Smooth muscle cell (in vitro differentiated cells): Measurements from ENCODE around the gene PALM. TPM values are rescaled to one million over a fixed set of nuclear protein-coding genes. Genes with fewer than 3 reads are reported as not detected.

Source experiments
- DNase-seq: peaks from one replicate; lab custom pipeline; 2025; ENCODE audit not compliant: unreplicated experiment; lab: John Stamatoyannopoulos, UW
- H2AFZ ChIP-seq: fragments of 200-600 bp; sonication (generic); 2 replicates; pipeline ENCODE4 v1.6.0; 2016; ENCODE audit warnings: antibody characterized with exemption, low read depth, mild to moderate bottlenecking
- H3F3A ChIP-seq: fragments of 200-600 bp; sonication (generic); 2 replicates; pipeline ENCODE4 v1.6.0; 2017; ENCODE audit warnings: antibody characterized with exemption, low read depth
- H3K27ac ChIP-seq: fragments of 200-600 bp; sonication (generic); 2 replicates; pipeline ENCODE4 v1.5.1; 2016; ENCODE audit warnings: low read depth, mild to moderate bottlenecking
- H3K27me3 ChIP-seq: fragments of 200-600 bp; sonication (generic); 2 replicates; pipeline ENCODE4 v1.6.1; 2016; ENCODE audit warnings: low read depth, mild to moderate bottlenecking
- H3K36me3 ChIP-seq: fragments of 200-600 bp; sonication (generic); 2 replicates; pipeline ENCODE4 v1.5.1; 2016; ENCODE audit warnings: low read depth
- H3K4me1 ChIP-seq: fragments of 200-600 bp; sonication (generic); 2 replicates; pipeline ENCODE4 v1.5.1; 2016; ENCODE audit warnings: low read depth
- H3K4me2 ChIP-seq: fragments of 200-600 bp; sonication (generic); 2 replicates; pipeline ENCODE4 v1.6.0; 2016; ENCODE audit warnings: mild to moderate bottlenecking
- H3K4me3 ChIP-seq: fragments of 200-600 bp; sonication (generic); 2 replicates; pipeline ENCODE4 v1.5.1; 2016; ENCODE audit warnings: mild to moderate bottlenecking
- H3K79me2 ChIP-seq: fragments of 200-600 bp; sonication (generic); 2 replicates; pipeline ENCODE4 v1.6.0; 2016; ENCODE audit warnings: low read depth, mild to moderate bottlenecking
- H3K9ac ChIP-seq: fragments of 200-600 bp; sonication (generic); 2 replicates; pipeline ENCODE4 v1.6.0; 2016; ENCODE audit warnings: low read depth
- H3K9me3 ChIP-seq: fragments of 200-600 bp; sonication (generic); replicated peaks from 2 replicates; pipeline ENCODE4 v1.5.1; 2016; ENCODE audit warnings: low read depth
- H4K20me1 ChIP-seq: fragments of 200-600 bp; sonication (generic); 2 replicates; pipeline ENCODE4 v1.6.0; 2016; ENCODE audit warnings: low read depth
- WGBS: methylation state at CpG from one replicate; pipeline ENCODE4 v1.1.7; 2016; ENCODE audit warnings: low lambda C conversion rate; 5-methylcytosine and 5-hydroxymethylcytosine counted together
- polyA plus RNA-seq: library from polyadenylated mRNA; unstranded; fragments of >200 nt; fragmentation: Nextera tagmentation; extraction: Ambion mirVana; gene quantifications from 2 replicates; pipeline ENCODE4 v1.2.1, GENCODE V29; 2016
- total RNA-seq: library from RNA; depleted of rRNA; stranded (reverse); fragments of >200 nt; gene quantifications from 2 replicates; pipeline ENCODE4 v1.2.3, GENCODE V29; 2014
- TF ChIP-seq, protein P1 (sequence below): fragments of 200-600 bp; sonication (generic); IDR thresholded peaks from 2 replicates; pipeline ENCODE4 v1.5.1; 2017; ENCODE audit warnings: borderline replicate concordance, mild to moderate bottlenecking, antibody characterized with exemption; ENCODE audit not compliant: insufficient read depth, poor library complexity, severe bottlenecking

The PALM gene
- total and polyA plus RNA-seq, 2 experiments from 2014 or later = 11.1 to 16.6 TPM

- DNase-seq = no peak
- no peaks in the 10 kb centered on the region for H3K36me3 ChIP-seq
- H3K4me2 ChIP-seq = no peak overlapping the region
- WGBS = 90% methylated on average over 14 of the region's 14 CpGs
- H3K4me3 ChIP-seq = no peak overlapping the region
- H3K9me3 ChIP-seq = no peaks in the 10 kb centered on the region
- TF ChIP-seq, protein P1, sequence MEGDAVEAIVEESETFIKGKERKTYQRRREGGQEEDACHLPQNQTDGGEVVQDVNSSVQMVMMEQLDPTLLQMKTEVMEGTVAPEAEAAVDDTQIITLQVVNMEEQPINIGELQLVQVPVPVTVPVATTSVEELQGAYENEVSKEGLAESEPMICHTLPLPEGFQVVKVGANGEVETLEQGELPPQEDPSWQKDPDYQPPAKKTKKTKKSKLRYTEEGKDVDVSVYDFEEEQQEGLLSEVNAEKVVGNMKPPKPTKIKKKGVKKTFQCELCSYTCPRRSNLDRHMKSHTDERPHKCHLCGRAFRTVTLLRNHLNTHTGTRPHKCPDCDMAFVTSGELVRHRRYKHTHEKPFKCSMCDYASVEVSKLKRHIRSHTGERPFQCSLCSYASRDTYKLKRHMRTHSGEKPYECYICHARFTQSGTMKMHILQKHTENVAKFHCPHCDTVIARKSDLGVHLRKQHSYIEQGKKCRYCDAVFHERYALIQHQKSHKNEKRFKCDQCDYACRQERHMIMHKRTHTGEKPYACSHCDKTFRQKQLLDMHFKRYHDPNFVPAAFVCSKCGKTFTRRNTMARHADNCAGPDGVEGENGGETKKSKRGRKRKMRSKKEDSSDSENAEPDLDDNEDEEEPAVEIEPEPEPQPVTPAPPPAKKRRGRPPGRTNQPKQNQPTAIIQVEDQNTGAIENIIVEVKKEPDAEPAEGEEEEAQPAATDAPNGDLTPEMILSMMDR = no peak
- H4K20me1 ChIP-seq = no peaks in the 10 kb centered on the region
- H3K4me1 ChIP-seq = no peaks in the 10 kb centered on the region
- H3K27ac ChIP-seq = no peak overlapping the region
- H3K27me3 ChIP-seq = no peaks in the 10 kb centered on the region
- no peaks in the 10 kb centered on the region for H3K79me2 ChIP-seq
- H3F3A ChIP-seq = no peaks in the 10 kb centered on the region
- H2AFZ ChIP-seq = no peak overlapping the region
- no peak overlapping the region for H3K9ac ChIP-seq
Observed at GRCh38 chr19:748274-748598, 39.5 kb downstream of the PALM start.

GRCh38 chr19:749811-750210 is 41.1 kb downstream of the PALM start:
- Histone ChIP-seq H2AFZ (no peak overlapping the region), H3K79me2 (no peaks in the 10 kb centered on the region), H3K4me2 (no peak overlapping the region), H3K4me3 (no peak overlapping the region), H3K4me1 (no peaks in the 10 kb centered on the region), H3K27me3 (no peaks in the 10 kb centered on the region), H3F3A (no peaks in the 10 kb centered on the region), H4K20me1 (no peaks in the 10 kb centered on the region), H3K9ac (no peak overlapping the region), H3K9me3 (no peaks in the 10 kb centered on the region), H3K27ac (no peak overlapping the region), H3K36me3 (no peaks in the 10 kb centered on the region)
- DNase-seq = no peak
- TF ChIP-seq, protein P1 = no peak
- WGBS = 84% methylated on average over 14 of the region's 14 CpGs

DNA sequence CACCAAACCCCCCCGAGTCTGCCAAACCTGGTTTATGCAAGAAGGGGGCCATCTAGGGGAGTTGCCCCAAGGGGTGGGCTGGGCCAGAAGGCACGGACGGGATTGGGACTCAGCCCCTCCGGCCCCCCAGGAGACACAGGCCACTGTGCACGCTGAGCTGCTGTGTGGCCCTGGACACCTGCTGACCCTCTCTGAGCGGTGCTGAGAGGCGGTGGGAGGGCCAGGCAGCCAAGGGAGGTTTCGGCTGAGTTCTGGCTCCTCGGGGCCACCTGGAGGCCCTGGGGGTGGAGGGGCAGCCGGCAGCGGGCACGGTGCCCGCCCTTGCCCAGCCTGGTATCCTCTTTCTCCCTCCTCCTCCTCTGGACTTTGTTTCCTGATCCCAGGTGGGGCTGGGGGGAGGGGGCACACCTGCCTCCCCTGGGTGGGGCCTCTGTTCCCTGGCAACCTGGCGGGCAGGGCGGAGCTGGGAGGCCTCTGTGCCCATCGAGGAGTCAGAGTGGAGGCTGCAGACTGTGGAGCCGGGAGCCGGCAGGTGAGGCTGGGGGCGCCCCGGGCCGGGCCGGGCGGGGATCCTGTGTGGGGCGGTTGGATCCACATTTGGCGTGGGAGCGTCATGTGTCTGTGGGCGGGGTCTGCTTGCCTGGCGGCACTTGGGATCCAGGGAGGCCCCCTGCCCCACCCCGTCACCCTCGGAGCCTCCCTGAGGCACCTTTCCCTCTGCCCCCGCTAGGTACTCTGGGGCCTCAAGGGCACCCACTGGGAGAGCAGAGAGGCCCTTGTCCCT is 42.1 kb downstream of the PALM start, which contains the start of gene MISP:
MISP (plus strand) TSS at position 473 of the 784 bp plus-strand sequence. CDS start 5,835 bp downstream, outside the sequence.
- TF ChIP-seq, protein P1 = no peak
- H3K4me1 ChIP-seq = no peaks in the 10 kb centered on the region
- peak within 1 kb of the TSS; percentile 39 for H3K4me3 ChIP-seq
- peak within 1 kb of the TSS; percentile 59 for H2AFZ ChIP-seq
- H3K36me3 ChIP-seq = no peaks in the 10 kb centered on the region
- H3K79me2 ChIP-seq = no peaks in the 10 kb centered on the region
- peak within 1 kb of the TSS; percentile 73 for H3K4me2 ChIP-seq
- WGBS = 93% methylated on average over 23 of the region's 31 CpGs
- no peaks in the 10 kb centered on the region for H4K20me1 ChIP-seq
- DNase-seq = no peak
- H3F3A ChIP-seq = no peaks in the 10 kb centered on the region
- no peaks in the 10 kb centered on the region for H3K27me3 ChIP-seq
- H3K9me3 ChIP-seq = no peaks in the 10 kb centered on the region
- H3K9ac ChIP-seq = peak within 1 kb of the TSS; percentile 46
- H3K27ac ChIP-seq = peak within 1 kb of the TSS; percentile 62
